K562 (cell line): ENCODE results near the gene CD274. TPM values are rescaled to one million over a fixed set of nuclear protein-coding genes. Genes with fewer than 3 reads are reported as not detected.

Source experiments
- ATAC-seq: fragments of 200-7000 bp; cut with Tn5 transposase; 3 replicates; pipeline ENCODE4 v1.9.1; 2020; ENCODE audit warnings: moderate library complexity
- BruUV-seq: library from RNA; stranded (reverse); fragments of 400-500 nt; replicated peaks from 2 replicates; lab custom pipeline; 2021; lab: Mats Ljungman, UMichigan
- CTCF ChIA-PET: fragments of 300-600 bp; formaldehyde crosslinking; extraction: SDS; loops from one replicate; lab custom pipeline; 2021; ENCODE audit warnings: low intra/inter-chr PET ratio; lab: Yijun Ruan, JAX
- POLR2A ChIA-PET: fragments of 300-600, 350-650 bp; sonication (Branson Sonifier 250); formaldehyde crosslinking; extraction: SDS; loops from one replicate; lab custom pipeline; 2021; ENCODE audit warnings: antibody characterized with exemption, inconsistent platforms; lab: Yijun Ruan, JAX
- DNase-seq, 4 experiments: peaks; one replicate each; pipeline versions ENCODE4 v3.0.0 to v3.0.0-alpha.2; 2011 to 2018; ENCODE audit warnings: low spot score in 3 of 4, mixed read lengths in 3 of 4; ENCODE audit errors: extremely low read depth in 1 of 4
- FAIRE-seq: peaks from 2 replicates; lab custom pipeline; 2011; peaks lifted over from hg19 to GRCh38; lab: Jason Lieb, UNC
- H2AFZ ChIP-seq: 2 replicates; pipeline ENCODE4 v1.6.0; 2011; ENCODE audit warnings: low read depth, low read length, control low read depth, inconsistent platforms
- H3K27ac ChIP-seq: fragments of 200-600 bp; 3 replicates; pipeline ENCODE4 v1.8.0; 2011; ENCODE audit warnings: low read depth, mild to moderate bottlenecking, control low read depth, inconsistent platforms, low read length, moderate library complexity, mixed read lengths; ENCODE audit errors: extremely low read depth
- H3K27me3 ChIP-seq, 2 experiments: fragments of 300-600 bp in 1 of 2; 2 replicates in 1 of 2; 3 replicates in 1 of 2; pipeline versions ENCODE4 v1.6.0 to v1.8.0; 2011; ENCODE audit warnings: inconsistent platforms in 2 of 2, low read length in 2 of 2, mild to moderate bottlenecking in 1 of 2, mixed read lengths in 1 of 2, moderate library complexity in 1 of 2; ENCODE audit not compliant: control insufficient read depth in 2 of 2, insufficient read depth in 2 of 2
- H3K36me3 ChIP-seq: fragments of 300-600 bp; 3 replicates; pipeline ENCODE4 v1.8.0; 2011; ENCODE audit warnings: mild to moderate bottlenecking, low read length, inconsistent platforms; ENCODE audit not compliant: control insufficient read depth, insufficient read depth
- H3K4me1 ChIP-seq, 2 experiments: fragments of 200-600 bp in 1 of 2; replicated peaks in 1 of 2; 2 replicates in 1 of 2; 3 replicates in 1 of 2; pipeline versions ENCODE4 v1.5.1 to v1.8.0; 2011; ENCODE audit warnings: inconsistent platforms in 2 of 2, low read length in 2 of 2, mild to moderate bottlenecking in 1 of 2, mixed read lengths in 1 of 2, moderate library complexity in 1 of 2; ENCODE audit not compliant: control insufficient read depth in 2 of 2, insufficient read depth in 2 of 2
- H3K4me2 ChIP-seq: 2 replicates; pipeline ENCODE4 v1.6.1; 2011; ENCODE audit warnings: low read length, control low read depth, inconsistent platforms, mixed read lengths; ENCODE audit not compliant: insufficient read depth
- H3K4me3 ChIP-seq: fragments of 200-600 bp; sonication (generic), shearing (Covaris generic); 2 replicates; pipeline ENCODE4 v1.5.1; 2016; ENCODE audit warnings: control low read depth, inconsistent platforms
- H3K79me2 ChIP-seq: fragments of 200-600 bp; 3 replicates; pipeline ENCODE4 v1.8.0; 2011; ENCODE audit warnings: low read length, inconsistent platforms; ENCODE audit not compliant: control insufficient read depth, insufficient read depth
- H3K9ac ChIP-seq, 2 experiments: 2 replicates each; pipeline versions ENCODE4 v1.6.0 to v1.6.1; 2011; ENCODE audit warnings: low read depth in 2 of 2, low read length in 2 of 2, control low read depth in 1 of 2, inconsistent platforms in 1 of 2, mild to moderate bottlenecking in 1 of 2, mixed read lengths in 1 of 2; ENCODE audit not compliant: insufficient read depth in 1 of 2
- H3K9me1 ChIP-seq: one replicate; pipeline ENCODE4 v1.6.0; 2011; ENCODE audit warnings: inconsistent platforms, mild to moderate bottlenecking, low read length, moderate library complexity; ENCODE audit not compliant: control insufficient read depth, insufficient read depth
- H3K9me3 ChIP-seq: replicated peaks from 2 replicates; pipeline ENCODE4 v1.5.1; 2011; ENCODE audit warnings: low read depth, low read length, inconsistent platforms; ENCODE audit not compliant: control insufficient read depth, insufficient read depth
- H4K20me1 ChIP-seq: replicated peaks from 2 replicates; pipeline ENCODE4 v1.6.1; 2011; ENCODE audit warnings: low read length, inconsistent platforms, mixed read lengths; ENCODE audit not compliant: control insufficient read depth, insufficient read depth
- CBFA2T3 ChIP-seq: fragments of 450-650 bp; IDR thresholded peaks from 2 replicates; pipeline ENCODE4 v1.6.1; 2017
- L3MBTL2 ChIP-seq: fragments of 450-650 bp; IDR thresholded peaks from 2 replicates; pipeline ENCODE4 v1.6.1; 2016; ENCODE audit warnings: mild to moderate bottlenecking, moderate library complexity
- PHF21A ChIP-seq: fragments of 450-650 bp; IDR thresholded peaks from 2 replicates; pipeline ENCODE4 v1.6.1; 2017; ENCODE audit warnings: low read depth, borderline replicate concordance
- WGBS: fragments of 100-300 bp; shearing (Covaris generic); methylation state at CpG from one replicate; pipeline ENCODE4 v1.1.6; 2016; ENCODE audit warnings: low coverage, mixed read lengths; ENCODE audit not compliant: insufficient coverage; ENCODE audit errors: missing lambda C conversion rate; 5-methylcytosine and 5-hydroxymethylcytosine counted together
- in situ Hi-C: fragments of 300-500 bp; cut with MboI; formaldehyde crosslinking; loops from 4 replicates; pipeline ENCODE4 v1.15.0; 2018; ENCODE audit warnings: inconsistent platforms, mixed read lengths
- intact Hi-C: fragments of 100-400 bp; cut with micrococcal nuclease; formaldehyde crosslinking; loops from 2 replicates; pipeline ENCODE4 v1.14.2; 2022
- polyA plus RNA-seq, 8 experiments: library from polyadenylated mRNA; depleted of rRNA in 4 of 8; stranded (reverse) in 5 of 8; unstranded in 3 of 8; fragments of >200 nt; fragmentation: Nextera tagmentation in 2 of 8; fragmentation: Illumina TruSeq in 1 of 8; extraction: Ambion mirVana in 2 of 8; extraction: Trizol in 1 of 8; gene quantifications; 2 replicates each; pipeline versions ENCODE4 v1.2.1 to v1.2.3, GENCODE V29; 2011 to 2014; ENCODE audit warnings: inconsistent platforms in 1 of 8, missing spikeins in 1 of 8
- total RNA-seq, 7 experiments: library from RNA; depleted of rRNA in 6 of 7; stranded (reverse); fragments of >200 nt in 6 of 7; fragmentation: Illumina TruSeq in 2 of 7; extraction: Trizol in 2 of 7; gene quantifications; 2 replicates each; pipeline versions ENCODE4 v1.2.1 to v1.2.3, GENCODE V29; 2011 to 2021; ENCODE audit warnings: low replicate concordance in 1 of 7

Gene CD274
- total and polyA plus RNA-seq, 9 of the 15 experiments (the other 6 are each of a cell fraction or from before 2014, with no cell fraction given) = 0.07 to 0.51 (median 0.30) TPM; not detected in 1

DNA sequence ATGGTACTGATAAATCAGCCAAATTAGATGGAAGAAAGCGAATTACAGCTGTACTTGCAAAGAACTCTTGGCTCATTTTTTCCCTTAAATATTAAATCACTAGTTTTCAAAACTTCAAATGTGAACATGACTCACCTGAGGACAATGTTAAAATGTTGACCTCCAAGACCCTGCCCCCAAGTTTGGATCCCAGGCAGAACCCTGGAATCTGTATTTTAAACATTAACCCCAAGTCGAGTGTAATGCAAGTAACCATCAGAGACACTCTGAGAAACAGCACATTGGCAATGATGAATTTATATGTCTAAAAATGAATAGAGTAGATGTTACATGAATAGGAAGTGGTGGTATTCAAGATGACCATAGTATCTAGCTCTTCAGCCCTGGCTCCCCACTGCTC lies 2.3 kb upstream of the CD274 start:
- intact Hi-C loops = no loop called here

DNA sequence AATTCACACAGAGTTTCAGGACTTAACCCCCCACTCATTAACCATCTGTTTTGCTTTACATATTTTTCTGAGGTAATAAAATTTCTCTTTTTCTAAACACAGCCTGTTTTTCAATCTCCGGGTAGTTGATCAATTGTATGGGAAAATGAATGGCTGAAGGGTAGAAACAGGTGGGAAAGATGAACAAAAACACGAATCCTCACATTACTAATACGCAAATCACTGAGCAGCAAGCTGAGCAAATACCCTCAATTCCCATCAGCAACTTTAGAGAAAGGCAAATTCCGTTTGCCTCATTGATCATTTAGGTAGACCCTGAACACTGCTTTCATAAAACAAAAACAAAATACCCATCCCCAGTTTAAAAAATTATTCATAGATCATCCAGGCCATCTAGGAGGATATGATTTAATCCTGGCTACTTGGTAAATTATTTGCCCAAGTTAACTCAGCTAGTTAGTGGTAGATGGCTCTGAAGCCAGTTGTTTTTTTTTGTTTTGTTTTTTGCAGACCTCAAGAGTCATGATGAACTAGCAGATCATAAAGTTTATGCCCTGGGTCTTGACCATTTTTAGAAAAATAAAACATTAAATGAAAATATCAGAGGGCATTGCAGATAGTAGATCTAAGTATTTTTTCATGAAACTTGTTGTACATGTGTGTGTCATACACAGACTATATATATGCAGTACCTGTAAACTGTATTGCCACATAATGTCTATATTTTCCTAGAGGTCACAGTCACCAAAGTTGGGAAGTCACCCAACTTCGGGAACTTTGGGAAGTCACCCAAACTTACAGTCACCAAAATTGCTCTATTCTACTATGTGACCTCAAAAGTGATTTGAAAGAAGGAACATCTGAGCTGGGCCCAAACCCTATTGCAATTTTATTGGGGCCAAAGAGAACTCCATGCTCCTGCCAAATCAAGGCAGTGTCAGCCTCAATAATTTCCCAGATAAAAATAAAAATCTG lies 1.6 kb upstream of the CD274 start:
- H3K9me1 ChIP-seq = no peaks in the 10 kb centered on the region
- FAIRE-seq (no peak), DNase-seq (no peak), ATAC-seq (no peak)
- H3K9me3 ChIP-seq = no peaks in the 10 kb centered on the region
- H3K4me1 ChIP-seq = peaks cover 2 to 4% of the 10 kb centered on the region in 2 experiments; a peak in 2 of 5 replicates
- POLR2A ChIA-PET = interaction anchor here (1.4 kb wide), 1 partner anchor 11 kb away, joined by 4 read pairs; no protein-coding TSS in a partner anchor
- H3K4me2 ChIP-seq = no peak overlapping the region
- H3K36me3 ChIP-seq = no peaks in the 10 kb centered on the region
- H3K9ac ChIP-seq = no peak overlapping the region
- no peak for TF ChIP-seq PHF21A
- no TSS peak for BruUV-seq
- no peaks in the 10 kb centered on the region for H3K79me2 ChIP-seq
- WGBS = 52% methylated on average over 5 of the region's 5 CpGs
- peak overlapping the region; percentile 32; the same call in 1 of the 2 replicates for H2AFZ ChIP-seq
- intact Hi-C loops = no loop called here
- H3K27ac ChIP-seq = no peak overlapping the region
- no peaks in the 10 kb centered on the region for H4K20me1 ChIP-seq
- H3K27me3 ChIP-seq = no peaks in the 10 kb centered on the region
- no peak overlapping the region for H3K4me3 ChIP-seq
- CTCF ChIA-PET = no interaction called here
- in situ Hi-C loops = loop anchor here (25.0 kb wide), 2 partner anchors 711 to 836 kb away; partner anchors contain the start of gene AK3

More for the DNA sequence above, 2.3 kb upstream of the CD274 start:
- H3K4me1 ChIP-seq = peaks cover 2 to 4% of the 10 kb centered on the region in 2 experiments; a peak in 2 of 5 replicates
- H3K4me3 ChIP-seq = no peak overlapping the region
- BruUV-seq = no TSS peak
- no peak overlapping the region for H3K27ac ChIP-seq
- no peaks in the 10 kb centered on the region for H3K27me3 ChIP-seq
- no peaks in the 10 kb centered on the region for H3K9me1 ChIP-seq
- 0 out of 2 replicates have a peak, but pooled peaks have one; percentile 2 for TF ChIP-seq CBFA2T3
- TF ChIP-seq L3MBTL2 = no peak
- DNase-seq = no peak
- FAIRE-seq = no peak
- no peaks in the 10 kb centered on the region for H4K20me1 ChIP-seq
- POLR2A ChIA-PET = no interaction called here
- no peaks in the 10 kb centered on the region for H3K79me2 ChIP-seq
- no peaks in the 10 kb centered on the region for H3K36me3 ChIP-seq
- H2AFZ ChIP-seq = no peak overlapping the region
- in situ Hi-C loops = loop anchor here (25.0 kb wide), 2 partner anchors 711 to 836 kb away; partner anchors contain the start of gene AK3
- H3K4me2 ChIP-seq = no peak overlapping the region
- CTCF ChIA-PET = no interaction called here
- no peak for ATAC-seq
- H3K9me3 ChIP-seq = no peaks in the 10 kb centered on the region
- H3K9ac ChIP-seq = no peak overlapping the region
- WGBS = 33% methylated on average over 2 of the region's 2 CpGs
